H1 (cell line): Measurements from ENCODE around the gene TM7SF3. TPM values are rescaled to one million over a fixed set of nuclear protein-coding genes. Genes with fewer than 3 reads are reported as not detected.

Experiments used
- CTCF ChIA-PET: fragments of 300-600 bp; sonication (Branson Sonifier 250); formaldehyde crosslinking; loops from one replicate; lab custom pipeline; 2021; ENCODE audit not compliant: partially characterized antibody; lab: Charles Lee
- POLR2A ChIA-PET: fragments of 300-600 bp; sonication (Branson Sonifier 250); formaldehyde crosslinking; loops from one replicate; lab custom pipeline; 2021; ENCODE audit warnings: inconsistent platforms; ENCODE audit not compliant: partially characterized antibody; lab: Charles Lee
- DNase-seq, 2 experiments: peaks; one replicate each; pipeline versions ENCODE4 v3.0.0 to v3.0.0-alpha.2; 2010 to 2022; ENCODE audit warnings: low spot score in 2 of 2, low read depth in 1 of 2, mixed read lengths in 1 of 2
- FAIRE-seq: peaks from 2 replicates; lab custom pipeline; 2011; peaks lifted over from hg19 to GRCh38; lab: Jason Lieb, UNC
- H2AFZ ChIP-seq: 2 replicates; pipeline ENCODE4 v1.8.1; 2012; ENCODE audit warnings: low read length, inconsistent platforms
- H2AK5ac ChIP-seq: 2 replicates; pipeline ENCODE4 v1.6.1; 2013; ENCODE audit warnings: low read depth, low read length
- H2BK120ac ChIP-seq: replicated peaks from 2 replicates; pipeline ENCODE3; 2013; ENCODE audit warnings: low read depth, low read length, inconsistent platforms
- H2BK12ac ChIP-seq: 2 replicates; pipeline ENCODE4 v1.6.1; 2013; ENCODE audit warnings: low read depth, low read length
- H2BK15ac ChIP-seq: 2 replicates; pipeline ENCODE4 v1.6.1; 2013; ENCODE audit warnings: low read length
- H2BK20ac ChIP-seq: 2 replicates; pipeline ENCODE4 v1.6.1; 2013; ENCODE audit warnings: low read length
- H2BK5ac ChIP-seq: 2 replicates; pipeline ENCODE4 v1.6.1; 2013; ENCODE audit warnings: low read depth, low read length
- H3K14ac ChIP-seq: 2 replicates; pipeline ENCODE4 v1.6.1; 2013; ENCODE audit warnings: inconsistent platforms; ENCODE audit not compliant: insufficient read length
- H3K18ac ChIP-seq: 2 replicates; pipeline ENCODE4 v1.6.1; 2013; ENCODE audit warnings: low read length; ENCODE audit errors: extremely low read depth
- H3K23ac ChIP-seq: 2 replicates; pipeline ENCODE4 v1.6.1; 2013; ENCODE audit warnings: inconsistent platforms; ENCODE audit not compliant: insufficient read length
- H3K23me2 ChIP-seq: 2 replicates; pipeline ENCODE4 v1.6.1; 2013; ENCODE audit warnings: low read depth, low read length
- H3K27ac ChIP-seq: 2 replicates; pipeline ENCODE4 v1.6.1; 2011; ENCODE audit warnings: low read depth, low read length, inconsistent platforms
- H3K27me3 ChIP-seq, 4 experiments: replicated peaks in 1 of 4; 1 replicate in 1 of 4; 2 replicates in 3 of 4; pipeline versions ENCODE4 v1.6.1 to v1.8.1; 2011 to 2013; ENCODE audit warnings: low read length in 3 of 4, mild to moderate bottlenecking in 3 of 4, inconsistent platforms in 2 of 4, mixed read lengths in 2 of 4, moderate library complexity in 1 of 4; ENCODE audit not compliant: control insufficient read depth in 3 of 4, insufficient read depth in 3 of 4; ENCODE audit errors: extremely low read depth in 1 of 4
- H3K36me3 ChIP-seq, 4 experiments: 2 replicates each; pipeline versions ENCODE4 v1.6.1 to v1.8.1; 2011 to 2013; ENCODE audit warnings: mild to moderate bottlenecking in 4 of 4, low read length in 3 of 4, moderate library complexity in 2 of 4, control low read depth in 1 of 4, inconsistent platforms in 1 of 4; ENCODE audit not compliant: insufficient read depth in 4 of 4, control insufficient read depth in 2 of 4
- H3K4ac ChIP-seq: replicated peaks from 2 replicates; pipeline ENCODE3; 2013; ENCODE audit warnings: low read length, low read depth, mixed read lengths, inconsistent platforms; ENCODE audit not compliant: insufficient read length
- H3K4me1 ChIP-seq, 4 experiments: replicated peaks in 1 of 4; 1 replicate in 1 of 4; 2 replicates in 3 of 4; pipeline versions ENCODE4 v1.6.1 to v1.8.1; 2011 to 2013; ENCODE audit warnings: low read length in 3 of 4, inconsistent platforms in 2 of 4, mixed read lengths in 1 of 4; ENCODE audit not compliant: insufficient read depth in 4 of 4, control insufficient read depth in 3 of 4
- H3K4me2 ChIP-seq, 2 experiments: 2 replicates each; pipeline versions ENCODE4 v1.6.1 to v1.8.1; 2011 to 2013; ENCODE audit warnings: low read depth in 2 of 2, low read length in 2 of 2, control low read depth in 1 of 2, inconsistent platforms in 1 of 2, mild to moderate bottlenecking in 1 of 2; ENCODE audit not compliant: insufficient read depth in 1 of 2
- H3K4me3 ChIP-seq, 4 experiments: fragments of 200-600, 300-600 bp in 1 of 4; sonication (generic), shearing (Covaris generic), sonication (Bioruptor Twin) in 1 of 4; 2 replicates each; pipeline versions ENCODE4 v1.5.1 to v1.8.1; 2011 to 2016; ENCODE audit warnings: low read length in 4 of 4, low read depth in 3 of 4, control low read depth in 2 of 4, inconsistent platforms in 2 of 4, mild to moderate bottlenecking in 2 of 4, mixed read lengths in 1 of 4, moderate library complexity in 1 of 4; ENCODE audit not compliant: insufficient read depth in 2 of 4; ENCODE audit errors: extremely low read depth in 1 of 4
- H3K56ac ChIP-seq: replicated peaks from 2 replicates; pipeline ENCODE3; 2013; ENCODE audit warnings: low read depth, mild to moderate bottlenecking, mixed read lengths, low read length, inconsistent platforms; ENCODE audit not compliant: insufficient read length
- H3K79me1 ChIP-seq: 2 replicates; pipeline ENCODE4 v1.6.1; 2013; ENCODE audit warnings: low read depth, low read length, control low read depth
- H3K79me2 ChIP-seq, 2 experiments: 2 replicates each; pipeline versions ENCODE4 v1.6.1 to v1.8.1; 2012 to 2013; ENCODE audit warnings: low read length in 2 of 2, mild to moderate bottlenecking in 2 of 2, inconsistent platforms in 1 of 2; ENCODE audit not compliant: insufficient read depth in 2 of 2, control insufficient read depth in 1 of 2
- H3K9ac ChIP-seq, 4 experiments: replicated peaks in 1 of 4; 1 replicate in 1 of 4; 2 replicates in 3 of 4; pipeline versions ENCODE4 v1.6.1 to v1.8.1; 2011 to 2013; ENCODE audit warnings: low read depth in 3 of 4, low read length in 3 of 4, control low read depth in 2 of 4, mild to moderate bottlenecking in 2 of 4, moderate library complexity in 2 of 4, inconsistent platforms in 1 of 4; ENCODE audit errors: extremely low read depth in 1 of 4
- H3K9me3 ChIP-seq, 2 experiments: 2 replicates each; pipeline versions ENCODE4 v1.6.1 to v1.8.1; 2012 to 2013; ENCODE audit warnings: mild to moderate bottlenecking in 2 of 2, moderate library complexity in 2 of 2, control low read depth in 1 of 2, inconsistent platforms in 1 of 2, low read depth in 1 of 2, low read length in 1 of 2, mixed read lengths in 1 of 2; ENCODE audit not compliant: insufficient read depth in 2 of 2
- H4K20me1 ChIP-seq, 2 experiments: replicated peaks in 1 of 2; 2 replicates each; pipeline versions ENCODE3 to v1.8.1; 2011 to 2013; ENCODE audit warnings: inconsistent platforms in 2 of 2, low read length in 2 of 2, mild to moderate bottlenecking in 1 of 2; ENCODE audit not compliant: insufficient read depth in 2 of 2, control insufficient read depth in 1 of 2
- H4K5ac ChIP-seq: 2 replicates; pipeline ENCODE4 v1.6.1; 2013; ENCODE audit warnings: low read length, low read depth, mixed read lengths, inconsistent platforms; ENCODE audit not compliant: insufficient read length
- H4K8ac ChIP-seq: 2 replicates; pipeline ENCODE4 v1.8.0; 2013; ENCODE audit warnings: mild to moderate bottlenecking, moderate library complexity, low read length, inconsistent platforms; ENCODE audit not compliant: insufficient read depth; ENCODE audit errors: extremely low read depth
- H4K91ac ChIP-seq: replicated peaks from 2 replicates; pipeline ENCODE3; 2013; ENCODE audit warnings: low read length, mixed read lengths, inconsistent platforms; ENCODE audit not compliant: insufficient read length
- CBX8 ChIP-seq: fragments of 300-800, 300-1000 bp; sonication (generic); IDR thresholded peaks from 2 replicates; pipeline ENCODE4 v1.7.1; 2016; ENCODE audit warnings: low read depth, low read length, borderline replicate concordance
- CTCF ChIP-seq, 3 experiments: IDR thresholded peaks; 1 replicate in 2 of 3; 2 replicates in 1 of 3; pipeline versions ENCODE4 v1.5.1 to v1.6.1; 2011; ENCODE audit warnings: low read length in 3 of 3, mild to moderate bottlenecking in 3 of 3, inconsistent platforms in 2 of 3, low read depth in 1 of 3, moderate library complexity in 1 of 3; ENCODE audit not compliant: insufficient read depth in 1 of 3; ENCODE audit errors: control extremely low read depth in 1 of 3
- HDAC6 ChIP-seq: IDR thresholded peaks from one replicate; pipeline ENCODE4 v1.7.1; 2012; ENCODE audit warnings: low read depth, mild to moderate bottlenecking, inconsistent platforms, low read length, moderate library complexity
- RFX5 ChIP-seq: IDR thresholded peaks from 2 replicates; pipeline ENCODE4 v1.6.1; 2011; ENCODE audit warnings: low read depth, low read length, improper control_type of control experiment, borderline replicate concordance
- WGBS, 2 experiments: shearing (Covaris generic) in 1 of 2; methylation state at CpG; one replicate each; pipeline versions ENCODE4 v1.1.6 to v1.1.7; 2013 to 2015; ENCODE audit warnings: low lambda C conversion rate in 2 of 2, mixed read lengths in 2 of 2, inconsistent platforms in 1 of 2, low coverage in 1 of 2, missing lambda C conversion rate in 1 of 2; ENCODE audit not compliant: insufficient replicate concordance in 2 of 2, insufficient coverage in 1 of 2, insufficient read length in 1 of 2; ENCODE audit errors: extremely low coverage in 1 of 2, missing lambda C conversion rate in 1 of 2; 5-methylcytosine and 5-hydroxymethylcytosine counted together
- polyA plus RNA-seq, 7 experiments: library from polyadenylated mRNA; depleted of rRNA in 3 of 7; stranded (reverse) in 5 of 7; unstranded in 2 of 7; fragments of >200 nt in 5 of 7; fragments of 200-250 nt in 2 of 7; gene quantifications; 1 replicate in 5 of 7; 2 replicates in 1 of 7; 4 replicates in 1 of 7; pipeline versions ENCODE4 v1.2.1 to v1.2.3, GENCODE V29; 2011 to 2013; ENCODE audit warnings: missing spikeins in 2 of 7, mixed read lengths in 2 of 7
- total RNA-seq: library from RNA; stranded (reverse); fragmentation: NEBNext Ultra II Directional; extraction: Animal tissue kit (Norgen Biotek cat#: 25700); gene quantifications from 2 replicates; pipeline ENCODE4 v1.2.1, GENCODE V29; 2021

Gene TM7SF3
- total and polyA plus RNA-seq, 2 of the 8 experiments (the other 6 are each of a cell fraction or from before 2014, with no cell fraction given): 57.9 to 77.2 TPM

GRCh38 chr12:26928661-26929060 is 85.5 kb downstream of the TM7SF3 start:
- Histone ChIP-seq H3K36me3 (peaks cover 4 to 55% (median 15%) of the 10 kb centered on the region in 4 experiments; a peak in 6 of 8 replicates), H4K8ac (no peak overlapping the region), H3K9ac (no peak overlapping the region), H3K4me1 (no peaks in the 10 kb centered on the region), H2AK5ac (no peak overlapping the region), H3K9me3 (no peaks in the 10 kb centered on the region), H2BK15ac (no peak overlapping the region), H4K91ac (no peak overlapping the region), H2BK12ac (no peak overlapping the region), H3K56ac (no peak overlapping the region), H4K5ac (no peak overlapping the region), H3K27me3 (peaks cover 0 to 1% (median 0%) of the 10 kb centered on the region in 4 experiments; a peak in 1 of 7 replicates), H3K18ac (no peak overlapping the region), H2AFZ (no peak overlapping the region), H3K4me3 (no peak overlapping the region), H3K4ac (no peak overlapping the region), H2BK5ac (no peak overlapping the region), H3K23me2 (no peaks in the 10 kb centered on the region), H3K79me1 (no peaks in the 10 kb centered on the region; the same call in 1 of the 2 replicates), H3K79me2 (peaks cover 0 to 9% of the 10 kb centered on the region in 2 experiments; a peak in 2 of 4 replicates), H2BK20ac (no peak overlapping the region), H3K23ac (no peak overlapping the region), H2BK120ac (no peak overlapping the region), H3K4me2 (no peak overlapping the region), H3K14ac (no peak overlapping the region), H3K27ac (no peak overlapping the region), H4K20me1 (peaks cover 0 to 3% of the 10 kb centered on the region in 2 experiments)
- no peak for DNase-seq
- TF ChIP-seq HDAC6 (no peak), CTCF (IDR thresholded peaks at IDR 0.05; ENCODE audit: control extremely low read depth in 1 of 3, insufficient read depth in 1 of 3, low read depth in 1 of 3, low read length in 3 of 3) (no peak), RFX5 (no peak), CBX8 (no peak)
- POLR2A ChIA-PET: no interaction called here
- CTCF ChIA-PET: no interaction called here
- WGBS, 2 experiments: 86% methylated on average over 5 of the region's 5 CpGs; no CpG with 5 or more reads in 1 of the 2 experiments
- no peak for FAIRE-seq
